ENCODE data around the gene CFAP90. TPM values are rescaled to one million over a fixed set of nuclear protein-coding genes. Genes with fewer than 3 reads are reported as not detected.

The CFAP90 gene
- total RNA-seq, 1 donor from 2014 or later = not detected

GRCh38 chr5:7781899-7782298, 69.0 kb downstream of the CFAP90 start:
- Mint-ChIP-seq H3K36me3 (no peaks in the 10 kb centered on the region), H3K27me3 (ENCODE audit: insufficient read depth, low read depth) (peaks cover 3% of the 10 kb centered on the region), H3K27ac (no peak overlapping the region), H3K4me3 (no peak overlapping the region), H3K9me3 (no peaks in the 10 kb centered on the region), H3K4me1 (peaks cover 15% of the 10 kb centered on the region)
- H3K4me1 ChIP-seq = peaks cover 24% of the 10 kb centered on the region
- H4K20me1 ChIP-seq (ENCODE audit: low read depth) = no peaks in the 10 kb centered on the region
- no peak overlapping the region for H3K9ac ChIP-seq
- no peak overlapping the region for H3K4me2 ChIP-seq
- no peaks in the 10 kb centered on the region for H3K27me3 ChIP-seq
- no peak overlapping the region for H3K4me3 ChIP-seq
- no peaks in the 10 kb centered on the region for H3F3A ChIP-seq (ENCODE audit: low read depth)
- no peak overlapping the region for H2AFZ ChIP-seq (replicated peaks)
- no peaks in the 10 kb centered on the region for H3K36me3 ChIP-seq
- no peak for DNase-seq (ENCODE audit: low spot score)
- no peaks in the 10 kb centered on the region for H3K9me3 ChIP-seq (ENCODE audit: low read depth)
- no peak overlapping the region for H3K27ac ChIP-seq
- no peaks in the 10 kb centered on the region for H3K79me2 ChIP-seq (ENCODE audit: low read depth)
- TF ChIP-seq EZH2 (IDR thresholded peaks at IDR 0.05) (no peak), CTCF (IDR thresholded peaks at IDR 0.05) (no peak), EZH2phosphoT487 (IDR thresholded peaks at IDR 0.05) (no peak)

Other genes with a start within 250 kb of the CFAP90 start
- 25.2 and 32.2 TPM in 2 replicates for gene FASTKD3, start 17.9 kb upstream of the CFAP90 start, total RNA-seq (ENCODE audit: low replicate concordance)
- 53.5 and 54.5 TPM in 2 replicates for gene MTRR, start 18.0 kb upstream of the CFAP90 start, total RNA-seq (ENCODE audit: low replicate concordance)

Data from neural progenitor cell (in vitro differentiated cells).